Esophagus muscularis mucosa (tissue), 4 donors: ENCODE data around the gene COG5. TPM values are rescaled to one million over a fixed set of nuclear protein-coding genes. Genes with fewer than 3 reads are reported as not detected.

Experiments
- DNase-seq: peaks from one replicate; pipeline ENCODE4 v3.0.0-alpha.2; 2017; ENCODE audit errors: extremely low spot score
- H3K27ac ChIP-seq, 4 donors: fragments of 200-600 bp; sonication (generic); replicated peaks in 1 of 4; 1 replicate in 3 of 4; 2 replicates in 1 of 4; pipeline ENCODE4 v1.5.1; 2016 to 2019; ENCODE audit warnings: mild to moderate bottlenecking in 1 of 4
- H3K27me3 ChIP-seq, 4 donors: fragments of 200-600 bp; sonication (generic); one replicate each; pipeline versions ENCODE4 v1.5.1 to v1.6.0; 2016 to 2019
- H3K36me3 ChIP-seq, 4 donors: fragments of 200-600 bp; sonication (generic); one replicate each; pipeline ENCODE4 v1.5.1; 2016 to 2019
- H3K4me1 ChIP-seq, 4 donors: fragments of 200-600 bp; sonication (generic); one replicate each; pipeline ENCODE4 v1.5.1; 2016 to 2019
- H3K4me3 ChIP-seq, 4 donors: fragments of 200-600 bp; sonication (generic); 1 replicate in 2 of 4; 2 replicates in 2 of 4; pipeline ENCODE4 v1.5.1; 2016 to 2019; ENCODE audit warnings: mild to moderate bottlenecking in 4 of 4, moderate library complexity in 1 of 4
- H3K9me3 ChIP-seq, 4 donors: fragments of 200-600 bp; sonication (generic); 1 replicate in 3 of 4; 2 replicates in 1 of 4; pipeline ENCODE4 v1.5.1; 2016 to 2019
- CTCF ChIP-seq, 3 experiments: fragments of 200-600 bp in 2 of 3; fragments of 450-650 bp in 1 of 3; sonication (generic) in 2 of 3; IDR thresholded peaks; one replicate each; pipeline ENCODE4 v1.5.1; 2017 to 2019; ENCODE audit warnings: antibody characterized with exemption in 3 of 3, mild to moderate bottlenecking in 2 of 3, moderate library complexity in 1 of 3
- EP300 ChIP-seq: sonication (generic); formaldehyde crosslinking; IDR thresholded peaks from one replicate; pipeline ENCODE4 v1.6.1; 2017; ENCODE audit warnings: antibody characterized with exemption
- POLR2A ChIP-seq: fragments of 450-650 bp; IDR thresholded peaks from one replicate; pipeline ENCODE4 v1.6.1; 2017; ENCODE audit warnings: antibody characterized with exemption, moderate library complexity, mild to moderate bottlenecking, low read depth
- POLR2AphosphoS5 ChIP-seq, 2 donors: sonication (generic); formaldehyde crosslinking; IDR thresholded peaks; one replicate each; pipeline ENCODE4 v1.6.1; 2017; ENCODE audit warnings: antibody characterized with exemption in 2 of 2
- WGBS: methylation state at CpG from one replicate; pipeline ENCODE4 v1.1.5; 2018; 5-methylcytosine and 5-hydroxymethylcytosine counted together
- intact Hi-C: fragments of 100-400 bp; cut with DNase I; formaldehyde crosslinking; loops from one replicate; pipeline ENCODE4 v1.15.1; 2023
- total RNA-seq, 4 donors: library from RNA; depleted of rRNA; stranded (reverse); fragments of >200 nt; gene quantifications; one replicate each; pipeline versions ENCODE4 v1.1.0 to v1.2.1, GENCODE V29; 2016

COG5 gene
- total RNA-seq, 4 donors from 2014 or later, result 20.3 to 33.4 (median 24.9) TPM

GRCh38 chr7:107579554-107579884 lies 15.8 kb upstream of the COG5 start:
- Histone ChIP-seq H3K9me3 (no peaks in the 10 kb centered on the region), H3K27me3 (no peaks in the 10 kb centered on the region), H3K36me3 (peaks cover 0 to 26% (median 4%) of the 10 kb centered on the region in 4 donors), H3K4me1 (peaks cover 11 to 34% (median 31%) of the 10 kb centered on the region in 4 donors), H3K4me3 (peak overlapping the region; percentile 76 to 92 (median 88)), H3K27ac (peak overlapping the region; percentile 91 to 97 (median 95))
- no peak for TF ChIP-seq CTCF (IDR thresholded peaks at IDR 0.05)
- no peak for TF ChIP-seq POLR2A
- no peak for TF ChIP-seq EP300
- TF ChIP-seq POLR2AphosphoS5 (IDR thresholded peaks at IDR 0.05), result no peak
- no peak for DNase-seq
- 2% methylated on average over 9 of the region's 9 CpGs for WGBS
- intact Hi-C loops, result no loop called here

- Histone ChIP-seq H3K27ac (no peak overlapping the region), H3K9me3 (no peaks in the 10 kb centered on the region), H3K36me3 (peaks cover 0 to 49% (median 6%) of the 10 kb centered on the region in 4 donors), H3K4me3 (no peak overlapping the region), H3K27me3 (no peaks in the 10 kb centered on the region), H3K4me1 (no peaks in the 10 kb centered on the region)
- 89% methylated on average over 4 of the region's 4 CpGs for WGBS
- intact Hi-C loops, result no loop called here
- TF ChIP-seq EP300, result no peak
- no peak for TF ChIP-seq POLR2AphosphoS5 (IDR thresholded peaks at IDR 0.05)
- no peak for TF ChIP-seq CTCF (IDR thresholded peaks at IDR 0.05)
- TF ChIP-seq POLR2A, result no peak
- no peak for DNase-seq
Observed at GRCh38 chr7:107573537-107573936, 9.8 kb upstream of the COG5 start.

GRCh38 chr7:107570298-107570697 lies 6.6 kb upstream of the COG5 start:
- WGBS, result 100% methylated on average over 2 of the region's 2 CpGs

DNA sequence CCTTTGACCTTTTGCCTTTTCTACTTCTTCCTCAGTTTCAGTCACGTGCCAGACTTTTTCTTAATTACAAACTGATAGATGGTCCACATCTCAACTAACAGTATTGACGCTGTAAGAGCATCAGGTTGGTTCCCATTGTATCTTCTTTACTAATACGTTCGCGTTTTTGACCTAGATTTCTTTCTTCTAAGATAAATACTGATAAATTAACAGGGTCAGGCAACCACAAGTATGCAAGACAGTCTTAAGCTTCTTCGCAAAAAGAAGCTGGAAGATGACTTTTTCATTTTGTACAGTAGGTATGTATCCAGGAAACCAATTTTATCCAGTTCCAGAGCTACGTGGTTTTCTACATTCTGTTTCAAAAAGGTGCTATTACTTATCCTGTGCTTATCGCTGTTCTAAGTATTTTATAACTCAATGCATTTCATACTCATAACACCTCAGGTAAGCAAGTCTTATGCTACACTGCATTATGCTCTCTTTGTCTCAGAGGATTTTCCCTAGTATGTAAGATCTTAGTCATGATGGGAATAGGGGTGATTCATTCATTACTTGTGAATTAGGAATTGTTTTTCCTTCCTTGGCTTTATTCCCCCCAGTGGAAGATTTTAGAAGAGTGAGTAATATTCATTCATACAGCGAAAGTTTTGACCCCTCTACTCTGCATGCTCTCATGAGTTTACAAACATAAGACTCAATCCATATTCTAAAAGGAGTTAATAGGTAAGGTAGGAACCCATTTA lies 1.0 kb upstream of the COG5 start:
- intact Hi-C loops, result loop anchor here (10.0 kb wide), 2 partner anchors 160 to 310 kb away; no protein-coding TSS in a partner anchor

More at GRCh38 chr7:107570298-107570697, 6.6 kb upstream of the COG5 start:
- no peaks in the 10 kb centered on the region for H3K9me3 ChIP-seq
- no peak overlapping the region for H3K4me3 ChIP-seq
- H3K36me3 ChIP-seq, result peaks cover 0 to 35% (median 6%) of the 10 kb centered on the region in 4 donors
- no peak for DNase-seq
- intact Hi-C loops, result no loop called here
- H3K27ac ChIP-seq, result no peak overlapping the region
- H3K27me3 ChIP-seq, result no peaks in the 10 kb centered on the region
- peaks cover 0 to 5% (median 2%) of the 10 kb centered on the region in 4 donors for H3K4me1 ChIP-seq
- no peak for TF ChIP-seq CTCF (IDR thresholded peaks at IDR 0.05)
- no peak for TF ChIP-seq EP300
- TF ChIP-seq POLR2A, result no peak
- no peak for TF ChIP-seq POLR2AphosphoS5 (IDR thresholded peaks at IDR 0.05)

More for the DNA sequence above, 1.0 kb upstream of the COG5 start:
- 52% methylated on average over 9 of the region's 9 CpGs for WGBS
- Histone ChIP-seq H3K27ac (peak overlapping the region; percentile 92 to 96 (median 94)), H3K27me3 (no peaks in the 10 kb centered on the region), H3K36me3 (peaks cover 0 to 4% (median under 1%) of the 10 kb centered on the region in 4 donors), H3K9me3 (no peaks in the 10 kb centered on the region), H3K4me1 (peaks cover 25 to 48% (median 38%) of the 10 kb centered on the region in 4 donors), H3K4me3 (peak overlapping the region; percentile 90 to 97 (median 94))
- no peak for DNase-seq
- no peak for TF ChIP-seq CTCF (IDR thresholded peaks at IDR 0.05)
- TF ChIP-seq POLR2A, result no peak
